AG09319 (cell line): ENCODE data around the gene PLD4.

ENCODE experiments used
- DNase-seq: peaks from one replicate; pipeline ENCODE4 v3.0.0-alpha.2; 2010; ENCODE audit warnings: low read depth; ENCODE audit errors: extremely low read depth
- TF ChIP-seq, protein P1 (sequence below): IDR thresholded peaks from 2 replicates; pipeline ENCODE4 v1.5.1; 2011; ENCODE audit warnings: low read depth, mild to moderate bottlenecking, inconsistent platforms, low read length, moderate library complexity

The PLD4 gene

GRCh38 chr14:104937694-104938365 lies 13.2 kb downstream of the PLD4 start:
- TF ChIP-seq, protein P1, sequence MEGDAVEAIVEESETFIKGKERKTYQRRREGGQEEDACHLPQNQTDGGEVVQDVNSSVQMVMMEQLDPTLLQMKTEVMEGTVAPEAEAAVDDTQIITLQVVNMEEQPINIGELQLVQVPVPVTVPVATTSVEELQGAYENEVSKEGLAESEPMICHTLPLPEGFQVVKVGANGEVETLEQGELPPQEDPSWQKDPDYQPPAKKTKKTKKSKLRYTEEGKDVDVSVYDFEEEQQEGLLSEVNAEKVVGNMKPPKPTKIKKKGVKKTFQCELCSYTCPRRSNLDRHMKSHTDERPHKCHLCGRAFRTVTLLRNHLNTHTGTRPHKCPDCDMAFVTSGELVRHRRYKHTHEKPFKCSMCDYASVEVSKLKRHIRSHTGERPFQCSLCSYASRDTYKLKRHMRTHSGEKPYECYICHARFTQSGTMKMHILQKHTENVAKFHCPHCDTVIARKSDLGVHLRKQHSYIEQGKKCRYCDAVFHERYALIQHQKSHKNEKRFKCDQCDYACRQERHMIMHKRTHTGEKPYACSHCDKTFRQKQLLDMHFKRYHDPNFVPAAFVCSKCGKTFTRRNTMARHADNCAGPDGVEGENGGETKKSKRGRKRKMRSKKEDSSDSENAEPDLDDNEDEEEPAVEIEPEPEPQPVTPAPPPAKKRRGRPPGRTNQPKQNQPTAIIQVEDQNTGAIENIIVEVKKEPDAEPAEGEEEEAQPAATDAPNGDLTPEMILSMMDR, result no peak

DNA sequence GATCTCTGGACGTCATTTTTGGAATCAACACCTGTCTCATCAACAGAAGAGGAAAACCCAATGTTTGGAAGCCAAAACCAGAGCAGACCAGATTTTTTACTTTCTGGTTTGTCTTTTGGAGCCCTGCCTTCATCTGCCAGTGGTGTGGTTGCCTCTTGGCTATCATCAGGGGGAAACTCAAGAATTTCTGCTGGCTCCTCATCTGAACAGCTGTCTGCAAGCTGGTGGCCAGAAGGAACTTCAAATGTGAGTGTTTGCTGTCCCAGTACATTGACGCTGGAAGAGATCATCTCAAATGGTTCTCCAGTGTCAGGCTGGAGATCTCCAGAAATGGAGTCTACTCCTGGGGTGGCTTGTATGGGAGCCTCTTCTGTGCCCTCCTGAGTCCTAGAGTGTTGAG lies 13.8 kb downstream of the PLD4 start:
- TF ChIP-seq, protein P1, result no peak
- no peak for DNase-seq

More at GRCh38 chr14:104937694-104938365, 13.2 kb downstream of the PLD4 start:
- no peak for DNase-seq

DNA sequence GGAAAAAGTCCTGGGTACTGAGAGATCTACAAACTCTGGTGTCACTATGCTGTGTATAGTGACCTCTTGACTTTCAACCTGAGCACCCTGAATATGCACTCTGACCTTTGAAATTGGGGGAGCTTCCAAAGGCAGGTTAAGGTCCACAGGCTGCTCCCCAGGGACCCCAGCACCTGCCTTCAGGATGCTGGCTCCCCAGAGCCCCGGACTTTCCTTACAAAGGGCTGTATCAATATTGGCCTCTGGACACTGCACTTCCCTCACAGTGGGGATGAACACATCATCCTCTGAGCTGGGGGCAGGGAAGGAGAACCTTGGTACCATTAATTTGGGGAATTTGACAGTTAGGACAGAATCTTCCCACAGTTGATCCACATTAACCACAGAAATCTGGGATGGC lies 14.3 kb downstream of the PLD4 start:
- DNase-seq, result no peak
- TF ChIP-seq, protein P1, result no peak

DNA sequence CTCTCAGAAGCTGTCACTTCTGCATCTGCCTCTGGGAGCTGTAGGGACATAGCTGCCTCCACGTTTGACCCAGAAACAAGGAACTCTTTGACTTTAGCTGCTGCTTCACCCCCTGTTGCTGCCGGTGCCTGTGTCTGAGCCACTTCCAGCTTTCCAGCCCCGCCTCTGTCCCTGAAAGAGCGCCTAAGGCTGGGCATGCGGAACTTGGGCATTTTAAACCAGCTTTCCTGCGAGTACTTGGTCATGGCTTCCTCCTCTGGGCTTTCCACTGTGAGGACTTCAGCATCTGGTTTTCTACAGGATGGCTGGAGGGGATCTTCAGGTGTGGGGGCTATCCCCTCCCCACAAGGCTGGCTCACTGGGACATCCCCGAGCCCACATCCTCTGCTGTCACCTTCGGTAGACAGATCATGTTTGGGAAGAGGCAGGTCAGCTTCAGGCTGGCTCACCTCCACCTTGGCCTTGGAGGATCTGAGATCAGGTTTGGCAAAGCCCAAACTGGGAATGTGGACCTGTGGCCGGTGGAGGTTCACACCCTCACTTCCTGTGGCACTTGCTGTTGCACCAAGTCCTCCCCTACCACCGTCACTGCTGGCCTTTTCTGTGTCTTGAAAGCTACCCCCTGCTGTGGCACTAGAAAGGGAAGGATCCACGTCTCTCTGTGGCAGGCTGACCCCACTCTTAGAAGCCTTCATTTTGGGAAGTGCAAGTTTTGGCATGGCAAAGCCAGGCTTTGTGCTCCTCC lies 15.2 kb downstream of the PLD4 start:
- DNase-seq, result no peak
- TF ChIP-seq, protein P1, result no peak

GRCh38 chr14:104940526-104941150 lies 16.0 kb downstream of the PLD4 start:
- no peak for DNase-seq
- TF ChIP-seq, protein P1, result peak; percentile 1; the same call in 1 of the 2 replicates

DNA sequence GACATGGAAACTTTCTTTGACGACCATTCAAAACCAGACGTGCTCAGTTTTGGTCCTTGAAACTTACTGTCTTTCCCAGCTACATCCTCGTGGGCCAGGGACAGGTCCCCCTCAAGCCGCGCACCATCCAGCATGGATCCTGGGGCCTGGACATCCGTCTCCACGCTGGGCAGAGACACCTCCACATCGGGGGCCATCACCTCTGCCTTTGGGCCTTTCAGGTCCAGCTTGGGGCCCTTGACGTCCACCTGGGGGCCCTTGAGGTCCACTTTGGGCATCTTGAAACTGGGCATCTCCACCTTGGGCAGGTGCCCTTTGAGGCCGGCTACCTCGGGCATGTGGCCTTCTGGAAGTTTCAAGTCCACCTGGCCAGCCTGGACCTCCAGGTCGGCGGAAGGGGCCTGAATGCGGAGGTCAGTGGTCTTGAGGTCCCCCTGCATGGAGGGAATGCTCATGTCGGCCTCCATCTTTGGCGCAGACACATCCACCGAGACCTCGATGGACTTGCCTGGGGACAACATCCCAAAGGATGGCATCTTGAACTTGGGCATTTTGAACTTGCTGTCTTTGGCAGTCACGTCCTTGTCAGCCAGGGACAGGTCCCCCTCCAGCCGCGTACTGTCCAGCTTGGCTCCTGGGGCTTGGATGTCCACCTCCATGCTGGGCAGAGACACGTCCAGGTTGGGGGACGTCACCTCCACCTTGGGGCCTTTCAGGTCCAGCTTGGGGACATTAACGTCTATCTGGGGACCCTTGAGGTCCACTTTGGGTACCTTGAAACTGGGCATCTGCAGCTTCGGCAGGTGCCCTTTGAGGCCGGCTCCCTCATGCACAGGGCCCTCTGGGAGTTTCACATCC lies 17.1 kb downstream of the PLD4 start:
- DNase-seq, result no peak
- TF ChIP-seq, protein P1, result no peak
